Upper lobe of right lung (tissue), 1 donor: ENCODE data around the gene FAM221B. TPM values are rescaled to one million over a fixed set of nuclear protein-coding genes. Genes with fewer than 3 reads are reported as not detected.

ENCODE experiments used
- ATAC-seq: fragments of 200-7000 bp; cut with Tn5 transposase; one replicate; pipeline ENCODE4 v1.9.1; 2020; ENCODE audit warnings: mild to moderate bottlenecking, moderate library complexity
- DNase-seq: peaks from one replicate; pipeline ENCODE4 v3.0.0-alpha.2; 2020
- H3K27ac ChIP-seq: fragments of 200-600 bp; one replicate; pipeline ENCODE4 v1.8.0; 2022
- H3K27me3 ChIP-seq: fragments of 200-600 bp; one replicate; pipeline ENCODE4 v1.8.0; 2022; ENCODE audit warnings: mild to moderate bottlenecking
- H3K36me3 ChIP-seq: fragments of 200-600 bp; one replicate; pipeline ENCODE4 v1.8.0; 2022
- H3K4me1 ChIP-seq: fragments of 200-600 bp; one replicate; pipeline ENCODE4 v1.8.0; 2022
- H3K4me3 ChIP-seq: fragments of 200-600 bp; one replicate; pipeline ENCODE4 v1.8.0; 2022; ENCODE audit warnings: mild to moderate bottlenecking
- H3K9me3 ChIP-seq: fragments of 200-600 bp; one replicate; pipeline ENCODE4 v1.8.0; 2022
- CTCF ChIP-seq: fragments of 200-600 bp; IDR thresholded peaks from one replicate; pipeline ENCODE4 v1.8.0; 2022; ENCODE audit warnings: antibody characterized with exemption
- intact Hi-C: fragments of 100-400 bp; cut with DNase I; formaldehyde crosslinking; loops from one replicate; pipeline ENCODE4 v1.11.0; 2022
- total RNA-seq: library from RNA; stranded (reverse); fragmentation: NEBNext Ultra II Directional; extraction: Animal tissue kit (Norgen Biotek cat#: 25700); gene quantifications from one replicate; pipeline ENCODE4 v1.2.1, GENCODE V29; 2021
- donor health status: DM: no; HTN: yes; CAD: no; lungs with severe emphysema.

Gene FAM221B
- total RNA-seq, 1 donor from 2014 or later, result not detected

- ATAC-seq (no peak), DNase-seq (no peak)
- H3K27me3 ChIP-seq, result no peaks in the 10 kb centered on the region
- intact Hi-C loops, result no loop called here
- no peak overlapping the region for H3K4me3 ChIP-seq
- H3K9me3 ChIP-seq, result no peaks in the 10 kb centered on the region
- no peak for TF ChIP-seq CTCF
- no peak overlapping the region for H3K27ac ChIP-seq
- H3K4me1 ChIP-seq, result no peaks in the 10 kb centered on the region
- no peaks in the 10 kb centered on the region for H3K36me3 ChIP-seq
Measured at GRCh38 chr9:35856206-35856605, 27.7 kb upstream of the FAM221B start.

- Histone ChIP-seq H3K27ac (no peak overlapping the region), H3K36me3 (no peaks in the 10 kb centered on the region), H3K27me3 (no peaks in the 10 kb centered on the region), H3K4me3 (no peak overlapping the region), H3K9me3 (no peaks in the 10 kb centered on the region), H3K4me1 (no peaks in the 10 kb centered on the region)
- no peak for TF ChIP-seq CTCF
- ATAC-seq, result no peak
- intact Hi-C loops, result no loop called here
- DNase-seq, result no peak
Measured at GRCh38 chr9:35854091-35854762, 25.7 kb upstream of the FAM221B start.

GRCh38 chr9:35852876-35853865 lies 24.6 kb upstream of the FAM221B start:
- H3K4me3 ChIP-seq, result no peak overlapping the region
- TF ChIP-seq CTCF, result no peak
- intact Hi-C loops, result no loop called here
- DNase-seq (no peak), ATAC-seq (peak; percentile 23)
- no peaks in the 10 kb centered on the region for H3K9me3 ChIP-seq
- no peaks in the 10 kb centered on the region for H3K36me3 ChIP-seq
- H3K27me3 ChIP-seq, result no peaks in the 10 kb centered on the region
- no peak overlapping the region for H3K27ac ChIP-seq
- no peaks in the 10 kb centered on the region for H3K4me1 ChIP-seq

GRCh38 chr9:35852267-35852815 lies 23.8 kb upstream of the FAM221B start:
- ATAC-seq (no peak), DNase-seq (no peak)
- Histone ChIP-seq H3K36me3 (no peaks in the 10 kb centered on the region), H3K9me3 (no peaks in the 10 kb centered on the region), H3K27ac (no peak overlapping the region), H3K4me3 (no peak overlapping the region), H3K4me1 (no peaks in the 10 kb centered on the region), H3K27me3 (no peaks in the 10 kb centered on the region)
- intact Hi-C loops, result no loop called here
- TF ChIP-seq CTCF, result no peak

- H3K27ac ChIP-seq, result no peak overlapping the region
- intact Hi-C loops, result no loop called here
- no peak for ATAC-seq
- DNase-seq, result no peak
- H3K9me3 ChIP-seq, result no peaks in the 10 kb centered on the region
- no peaks in the 10 kb centered on the region for H3K36me3 ChIP-seq
- peaks cover 25% of the 10 kb centered on the region for H3K4me1 ChIP-seq
- TF ChIP-seq CTCF, result no peak
- H3K27me3 ChIP-seq, result no peaks in the 10 kb centered on the region
- no peak overlapping the region for H3K4me3 ChIP-seq
Measured at GRCh38 chr9:35847792-35848572, 19.4 kb upstream of the FAM221B start.
